ENCODE measurements around the gene TNFRSF1B.

Gene TNFRSF1B

GRCh38 chr1:12194666-12195216, 27.9 kb downstream of the TNFRSF1B start:
- DNase-seq (ENCODE audit: low read depth): no peak

- no peak for DNase-seq (ENCODE audit: low read depth)
Observed at GRCh38 chr1:12195416-12195815, 28.6 kb downstream of the TNFRSF1B start.

GRCh38 chr1:12196641-12197482, 30.1 kb downstream of the TNFRSF1B start:
- no peak for DNase-seq (ENCODE audit: low read depth)

GRCh38 chr1:12197483-12197880, 30.7 kb downstream of the TNFRSF1B start:
- DNase-seq (ENCODE audit: low read depth): no peak

- DNase-seq (ENCODE audit: low read depth): no peak
Observed at GRCh38 chr1:12200208-12200607, 33.4 kb downstream of the TNFRSF1B start.

GRCh38 chr1:12201352-12202189, 34.8 kb downstream of the TNFRSF1B start:
- DNase-seq (ENCODE audit: low read depth): no peak

GRCh38 chr1:12202190-12202497, 35.4 kb downstream of the TNFRSF1B start:
- DNase-seq (ENCODE audit: low read depth): no peak

- no peak for DNase-seq (ENCODE audit: low read depth)
Observed at GRCh38 chr1:12202577-12202976, 35.8 kb downstream of the TNFRSF1B start.

GRCh38 chr1:12203216-12204007, 36.6 kb downstream of the TNFRSF1B start:
- no peak for DNase-seq (ENCODE audit: low read depth)

- peak; percentile 15 for DNase-seq (ENCODE audit: low read depth)
Observed at GRCh38 chr1:12204140-12204539, 37.3 kb downstream of the TNFRSF1B start.

- no peak for DNase-seq (ENCODE audit: low read depth)
Observed at GRCh38 chr1:12204754-12205658, 38.2 kb downstream of the TNFRSF1B start.

- no peak for DNase-seq (ENCODE audit: low read depth)
Observed at GRCh38 chr1:12206238-12206637, 39.4 kb downstream of the TNFRSF1B start.

GRCh38 chr1:12206792-12207424, 40.1 kb downstream of the TNFRSF1B start:
- no peak for DNase-seq (ENCODE audit: low read depth)

GRCh38 chr1:12208271-12208670, 41.5 kb downstream of the TNFRSF1B start:
- DNase-seq (ENCODE audit: low read depth): no peak

GRCh38 chr1:12208764-12209494, 42.1 kb downstream of the TNFRSF1B start:
- peak; percentile 83 for DNase-seq (ENCODE audit: low read depth)

- no peak for DNase-seq (ENCODE audit: low read depth)
Observed at GRCh38 chr1:12209495-12209832, 42.7 kb downstream of the TNFRSF1B start.

GRCh38 chr1:12215118-12215961, 48.5 kb downstream of the TNFRSF1B start:
- no peak for DNase-seq (ENCODE audit: low read depth)

GRCh38 chr1:12219800-12220199, 53.0 kb downstream of the TNFRSF1B start:
- no peak for DNase-seq (ENCODE audit: low read depth)

- no peak for DNase-seq (ENCODE audit: low read depth)
Observed at GRCh38 chr1:12220890-12221289, 54.1 kb downstream of the TNFRSF1B start.
